Left ventricle myocardium superior (tissue), 1 donor: Measurements from ENCODE around the gene HSPB1. TPM values are rescaled to one million over a fixed set of nuclear protein-coding genes. Genes with fewer than 3 reads are reported as not detected.
"Not testable (repeated sequence)": the region's sequence is repeated elsewhere in the genome, so short reads cannot be mapped to it uniquely, and the experiment has no call there.

ENCODE experiments used
- ATAC-seq: fragments of 200-7000 bp; cut with Tn5 transposase; one replicate; pipeline ENCODE4 v1.9.1; 2020; ENCODE audit warnings: mild to moderate bottlenecking, moderate library complexity
- DNase-seq: peaks from one replicate; pipeline ENCODE4 v3.0.0-alpha.2; 2020
- intact Hi-C: fragments of 100-400 bp; cut with micrococcal nuclease; formaldehyde crosslinking; loops from one replicate; pipeline ENCODE4 v1.11.0; 2022
- total RNA-seq: library from RNA; stranded (reverse); fragmentation: NEBNext Ultra II Directional; extraction: Animal tissue kit (Norgen Biotek cat#: 25700); gene quantifications from one replicate; pipeline ENCODE4 v1.2.1, GENCODE V29; 2021
- donor health status: DM: no; HTN: yes; CAD: no; lungs with severe emphysema.

The HSPB1 gene
- total RNA-seq, 1 donor from 2014 or later, result 2,442 TPM

DNA sequence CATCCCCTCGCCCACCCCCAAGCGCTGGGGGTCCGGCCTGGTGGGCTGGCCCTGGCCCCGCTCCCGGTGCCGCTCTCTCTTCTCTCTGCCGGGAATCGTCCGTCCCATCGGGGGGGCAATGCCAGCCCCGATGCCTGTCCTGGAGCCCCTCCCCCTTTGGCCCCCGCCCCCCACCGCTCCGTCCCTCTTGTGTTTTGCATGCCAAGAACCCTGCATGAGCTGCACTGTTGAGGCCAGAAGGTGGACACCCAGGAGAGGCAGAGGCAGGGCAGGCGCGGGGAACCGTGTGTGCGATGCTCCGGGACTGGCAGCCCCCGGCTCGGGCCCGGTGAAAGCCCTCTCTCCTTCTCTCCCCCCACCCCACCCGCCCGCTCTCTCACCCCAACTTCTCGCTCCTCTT, 22.1 kb upstream of the HSPB1 start:
- no peak for DNase-seq
- intact Hi-C loops, result loop anchor here (10.0 kb wide), 1 partner anchor 96 kb away; no protein-coding TSS in a partner anchor
- ATAC-seq, result no peak

GRCh38 chr7:76281006-76281705, 21.3 kb upstream of the HSPB1 start:
- intact Hi-C loops, result loop anchor here (10.0 kb wide), 1 partner anchor 96 kb away; no protein-coding TSS in a partner anchor
- peak; percentile 28 for ATAC-seq
- peak; percentile 58 for DNase-seq

GRCh38 chr7:76281706-76282343, 20.6 kb upstream of the HSPB1 start:
- peak; percentile 4 for ATAC-seq
- intact Hi-C loops, result loop anchor here (10.0 kb wide), 1 partner anchor 97 kb away; no protein-coding TSS in a partner anchor

DNA sequence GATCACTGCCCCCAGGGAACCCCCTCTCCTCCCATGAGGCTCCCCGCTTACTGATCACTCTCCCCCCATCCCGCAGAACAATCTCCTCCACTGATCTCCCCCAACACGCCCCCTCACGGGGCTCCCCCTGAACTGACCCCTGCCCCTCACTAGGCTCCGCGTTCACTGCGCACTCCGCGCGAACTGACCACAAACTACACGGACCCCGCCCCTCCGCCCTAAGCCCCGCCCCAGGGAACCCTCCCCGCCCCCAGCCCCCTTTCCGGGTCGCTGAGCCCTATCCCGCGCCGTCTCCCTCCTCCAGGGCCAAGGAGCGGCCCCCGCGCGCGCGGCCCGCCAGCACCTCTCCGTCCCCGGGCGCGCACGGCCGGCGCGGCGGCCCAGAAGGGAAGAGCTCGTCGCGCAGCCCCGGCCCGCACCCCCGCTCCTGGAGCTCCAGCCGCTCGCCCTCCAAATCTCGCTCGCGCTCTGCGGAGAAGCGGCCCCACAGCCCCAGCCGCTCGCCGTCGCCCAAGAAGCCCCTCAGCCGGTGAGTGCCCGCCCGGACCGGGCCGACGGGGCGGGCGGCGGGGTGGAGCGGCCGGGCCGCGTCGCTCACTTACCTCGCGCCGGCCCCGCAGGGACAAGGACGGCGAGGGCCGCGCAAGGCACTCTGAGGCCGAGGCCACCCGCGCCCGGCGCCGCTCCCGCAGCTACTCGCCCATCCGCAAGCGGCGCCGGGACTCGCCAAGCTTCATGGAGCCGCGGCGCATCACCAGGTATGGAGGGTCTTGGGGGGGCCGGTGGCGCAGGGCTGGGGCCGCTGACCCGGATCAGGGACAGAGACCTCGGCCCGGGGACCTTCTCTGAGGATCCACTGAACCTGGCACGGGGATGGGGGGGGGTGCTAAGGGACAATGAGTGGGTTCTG, 19.9 kb upstream of the HSPB1 start:
- DNase-seq, result peak; percentile 71
- intact Hi-C loops, result loop anchor here (10.0 kb wide), 1 partner anchor 98 kb away; no protein-coding TSS in a partner anchor
- peak; percentile 77 for ATAC-seq

More at GRCh38 chr7:76281706-76282343, 20.6 kb upstream of the HSPB1 start:
- DNase-seq, result no peak

- ATAC-seq (no peak), DNase-seq (no peak)
- intact Hi-C loops, result loop anchor here (10.0 kb wide), 1 partner anchor 99 kb away; no protein-coding TSS in a partner anchor
Measured at GRCh38 chr7:76283254-76284159, 19.0 kb upstream of the HSPB1 start.

DNA sequence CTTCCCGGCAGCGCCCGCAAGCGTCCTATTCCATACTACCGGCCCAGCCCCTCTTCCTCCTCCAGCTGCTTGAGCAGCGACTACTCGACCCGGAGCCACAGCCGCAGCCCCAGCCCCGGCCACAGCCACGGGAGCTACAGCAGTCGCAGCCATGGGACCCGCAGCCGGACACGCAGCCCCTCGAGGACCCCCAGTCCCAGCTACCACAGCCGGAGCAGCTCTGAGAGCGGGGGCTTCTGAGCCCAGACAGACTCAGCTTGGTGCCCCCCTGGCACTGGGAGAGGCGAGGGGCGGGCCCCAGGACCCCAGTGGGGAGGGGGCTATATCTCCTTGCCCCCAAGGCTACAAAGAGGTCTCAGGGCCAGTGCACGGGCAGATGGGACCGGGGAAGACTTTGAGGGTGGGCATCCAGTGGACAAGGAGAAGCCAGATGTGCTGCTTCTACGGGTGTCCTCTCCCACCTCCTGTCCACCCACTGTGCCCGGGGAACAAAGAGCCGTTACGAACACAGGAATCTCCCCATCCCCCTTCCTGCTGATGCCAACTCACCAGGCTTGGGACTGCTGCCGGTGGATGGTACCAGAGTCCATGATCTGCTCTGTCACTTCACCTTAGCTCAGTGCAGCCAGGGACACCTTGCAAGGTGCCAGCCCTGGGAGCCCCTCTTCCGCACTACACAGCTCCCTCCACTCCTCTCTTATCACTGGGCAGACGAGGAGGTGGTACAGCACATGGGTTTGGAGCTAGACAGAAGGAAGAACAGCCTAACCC, 16.7 kb upstream of the HSPB1 start:
- no peak for ATAC-seq
- no peak for DNase-seq
- intact Hi-C loops, result loop anchor here (10.0 kb wide), 1 partner anchor 101 kb away; no protein-coding TSS in a partner anchor

DNA sequence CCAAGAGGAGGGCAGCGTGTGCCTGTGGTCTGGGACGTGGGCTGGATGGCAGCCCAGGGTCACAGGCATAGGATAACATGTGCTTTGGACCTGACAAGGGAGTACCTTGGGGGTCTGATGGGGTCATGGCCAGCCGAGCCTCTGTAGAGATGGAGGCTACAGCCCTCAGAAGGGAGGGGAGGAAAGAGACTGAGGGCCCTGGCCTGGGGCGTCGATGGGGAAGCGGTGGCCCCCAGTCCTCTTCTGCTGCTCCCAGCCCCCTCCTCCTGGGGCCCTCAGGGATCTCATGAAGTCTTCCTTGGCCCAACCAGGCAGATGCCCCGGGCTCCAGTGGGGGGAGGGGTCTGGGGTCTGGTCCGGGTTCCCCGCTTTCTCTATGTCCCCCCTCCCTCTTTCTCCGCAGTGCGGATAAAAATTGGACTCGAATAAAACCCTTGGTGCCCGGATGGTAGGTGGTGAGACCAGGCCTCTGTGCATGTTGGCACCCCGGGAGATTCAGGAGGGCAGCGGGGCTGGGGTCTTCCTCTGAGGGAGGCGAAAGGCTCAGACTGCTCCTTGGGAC, 15.6 kb upstream of the HSPB1 start:
- intact Hi-C loops, result loop anchor here (10.0 kb wide), 1 partner anchor 102 kb away; no protein-coding TSS in a partner anchor
- no peak for ATAC-seq

DNA sequence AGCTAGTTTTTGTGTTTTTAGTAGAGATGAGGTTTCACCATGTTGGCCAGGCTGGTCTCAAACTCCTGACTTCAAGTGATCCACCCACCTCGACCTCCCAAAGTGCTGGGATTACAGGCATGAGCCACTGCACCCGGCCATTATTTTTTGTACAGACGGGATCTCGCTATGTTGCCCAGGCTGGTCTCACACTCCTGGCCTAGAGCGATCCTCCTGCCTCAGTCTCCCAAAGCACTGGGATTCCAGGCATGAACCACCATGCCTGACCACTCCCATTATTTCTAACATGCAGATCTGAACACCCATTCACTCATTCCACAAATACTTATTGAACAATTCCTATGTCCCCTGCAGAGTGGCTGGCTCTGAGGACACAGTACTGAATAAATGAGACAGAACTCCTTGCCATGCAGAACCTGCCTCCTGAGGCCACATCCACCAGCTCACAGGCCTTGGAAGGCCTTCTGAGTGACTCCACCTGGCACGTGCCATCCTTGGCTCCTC, 11.6 kb upstream of the HSPB1 start:
- DNase-seq, ATAC-seq: not testable (repeated sequence)
- intact Hi-C loops, result loop anchor here (2.0 kb wide), 1 partner anchor 24 kb away; no protein-coding TSS in a partner anchor

More for the DNA sequence above, 15.6 kb upstream of the HSPB1 start:
- no peak for DNase-seq

DNA sequence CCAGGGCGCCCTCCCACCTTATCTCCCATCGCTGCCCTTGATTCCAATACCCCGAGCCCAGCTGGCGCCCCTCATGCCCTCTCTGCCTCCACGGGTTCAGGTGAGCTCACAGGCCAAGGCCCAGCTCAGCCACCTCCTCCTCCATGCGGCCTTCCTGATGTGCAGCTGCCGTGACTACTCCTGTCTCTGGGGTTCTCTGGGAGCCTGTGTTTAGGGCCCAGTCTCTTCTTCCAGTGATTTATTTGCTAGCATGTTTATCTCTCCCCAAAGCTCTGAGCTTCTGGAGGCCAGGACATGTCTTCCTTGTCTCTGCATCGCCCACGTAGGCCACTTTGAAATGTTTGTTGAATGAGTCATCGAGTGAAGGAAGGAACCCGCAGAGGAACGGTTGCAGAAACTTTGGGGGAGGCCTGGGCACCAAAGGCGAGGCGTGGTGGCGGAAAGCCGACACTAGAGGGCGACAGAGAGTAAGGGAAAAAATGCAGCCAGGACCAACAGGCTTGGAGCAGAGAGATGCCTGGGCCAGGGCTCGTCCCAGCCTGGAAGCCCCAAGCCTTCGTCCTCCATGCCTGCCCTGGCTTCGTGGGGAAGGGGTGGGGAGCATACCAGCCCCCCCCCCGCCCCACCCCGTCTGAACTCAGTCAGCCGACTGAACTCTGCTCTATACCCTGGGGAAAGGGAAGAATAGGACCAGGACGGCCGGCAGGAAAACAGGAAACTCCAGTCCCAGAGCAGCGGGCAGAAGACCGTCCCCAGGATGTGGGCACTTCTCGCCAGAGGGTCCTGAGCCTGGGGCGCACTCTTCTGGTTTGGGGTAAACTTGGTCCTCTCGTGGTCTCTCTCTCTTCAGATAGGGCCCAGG, 10.9 kb upstream of the HSPB1 start:
- DNase-seq (peak; percentile 92), ATAC-seq (peak; percentile 72)
- intact Hi-C loops, result loop anchor here (2.0 kb wide), 1 partner anchor 23 kb away; no protein-coding TSS in a partner anchor

DNA sequence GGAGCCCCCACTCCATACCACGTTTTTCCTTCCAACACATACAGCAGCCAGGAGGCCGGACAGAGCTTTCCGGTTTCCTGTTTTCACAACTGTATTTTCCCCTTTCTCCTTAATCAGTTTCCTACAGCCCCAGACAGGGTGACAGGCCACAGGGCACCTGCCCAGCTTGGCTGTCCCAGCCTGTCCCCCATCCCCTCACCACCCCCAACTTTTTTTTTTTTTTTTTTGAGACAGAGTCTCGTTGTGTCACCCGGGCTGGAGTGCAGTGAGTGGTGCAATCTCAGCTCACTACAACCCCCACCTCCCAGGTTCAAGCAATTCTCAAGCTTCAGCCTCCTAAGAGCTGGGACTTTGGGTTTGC, 10.3 kb upstream of the HSPB1 start:
- ATAC-seq (peak; percentile 19), DNase-seq (no peak)
- intact Hi-C loops, result no loop called here

GRCh38 chr7:76292911-76293310, 9.6 kb upstream of the HSPB1 start:
- DNase-seq, ATAC-seq, intact Hi-C loops: not testable (repeated sequence)

- DNase-seq, result no peak
- ATAC-seq, result no peak
- intact Hi-C loops, result no loop called here
Measured at GRCh38 chr7:76293407-76293901, 9.0 kb upstream of the HSPB1 start.

GRCh38 chr7:76294344-76295024, 8.0 kb upstream of the HSPB1 start:
- peak; percentile 84 for ATAC-seq
- peak; percentile 98 for DNase-seq

DNA sequence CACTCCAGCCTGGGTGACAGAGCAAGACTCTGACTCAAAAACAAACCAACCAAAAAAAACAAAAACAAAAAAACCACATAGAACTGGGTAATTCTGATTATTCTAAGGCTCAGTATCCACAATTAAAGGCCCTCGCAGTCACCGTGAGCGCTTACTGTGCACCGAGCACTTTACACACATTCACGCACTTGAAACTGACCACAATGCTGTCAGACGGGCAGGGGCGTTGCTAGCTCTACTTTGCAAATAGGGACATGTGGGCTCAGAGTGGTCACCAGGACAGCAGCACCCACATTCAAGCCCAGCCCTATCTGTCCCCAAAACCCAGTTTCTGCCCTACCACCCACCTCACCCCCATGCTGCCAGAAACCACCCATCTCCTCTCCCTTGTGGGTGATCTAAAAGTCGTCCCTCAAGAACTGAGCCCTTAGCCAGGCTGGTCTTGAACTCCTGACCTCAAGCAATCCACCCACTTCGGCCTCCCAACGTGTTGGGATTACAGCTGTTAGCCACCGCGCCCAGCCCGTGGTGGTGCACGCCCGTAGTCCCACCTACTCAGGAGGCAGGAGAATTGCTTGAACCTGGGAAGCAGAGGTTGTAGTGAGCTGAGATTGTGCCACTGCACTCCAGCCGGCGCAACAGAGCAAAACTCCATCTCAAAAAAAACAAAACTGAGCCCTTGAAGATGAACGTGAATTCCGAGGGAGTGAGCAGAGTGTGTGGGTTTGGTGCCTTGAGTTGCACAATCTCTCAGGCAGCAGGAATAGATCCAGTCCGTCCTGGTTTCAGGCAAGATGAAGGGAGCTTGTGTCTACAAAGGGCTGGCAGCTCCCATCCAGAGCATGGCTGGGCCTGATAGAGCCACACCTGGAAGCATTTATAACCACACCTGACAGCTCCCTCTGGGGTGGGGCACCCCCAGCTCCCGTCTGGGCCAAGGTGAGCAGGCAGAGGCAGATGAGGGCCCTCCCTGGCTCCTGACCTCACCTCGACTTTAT, 5.4 kb upstream of the HSPB1 start:
- intact Hi-C loops, result no loop called here
- DNase-seq (no peak), ATAC-seq (peak; percentile 9)

More at GRCh38 chr7:76294344-76295024, 8.0 kb upstream of the HSPB1 start:
- intact Hi-C loops, result no loop called here
